ENCODE measurements around the gene SENP8. TPM values are rescaled to one million over a fixed set of nuclear protein-coding genes. Genes with fewer than 3 reads are reported as not detected.

Gene SENP8
- total and polyA plus RNA-seq, 2 of the 8 experiments (the other 6 are each of a cell fraction or from before 2014, with no cell fraction given), result 4.1 to 6.0 TPM

DNA sequence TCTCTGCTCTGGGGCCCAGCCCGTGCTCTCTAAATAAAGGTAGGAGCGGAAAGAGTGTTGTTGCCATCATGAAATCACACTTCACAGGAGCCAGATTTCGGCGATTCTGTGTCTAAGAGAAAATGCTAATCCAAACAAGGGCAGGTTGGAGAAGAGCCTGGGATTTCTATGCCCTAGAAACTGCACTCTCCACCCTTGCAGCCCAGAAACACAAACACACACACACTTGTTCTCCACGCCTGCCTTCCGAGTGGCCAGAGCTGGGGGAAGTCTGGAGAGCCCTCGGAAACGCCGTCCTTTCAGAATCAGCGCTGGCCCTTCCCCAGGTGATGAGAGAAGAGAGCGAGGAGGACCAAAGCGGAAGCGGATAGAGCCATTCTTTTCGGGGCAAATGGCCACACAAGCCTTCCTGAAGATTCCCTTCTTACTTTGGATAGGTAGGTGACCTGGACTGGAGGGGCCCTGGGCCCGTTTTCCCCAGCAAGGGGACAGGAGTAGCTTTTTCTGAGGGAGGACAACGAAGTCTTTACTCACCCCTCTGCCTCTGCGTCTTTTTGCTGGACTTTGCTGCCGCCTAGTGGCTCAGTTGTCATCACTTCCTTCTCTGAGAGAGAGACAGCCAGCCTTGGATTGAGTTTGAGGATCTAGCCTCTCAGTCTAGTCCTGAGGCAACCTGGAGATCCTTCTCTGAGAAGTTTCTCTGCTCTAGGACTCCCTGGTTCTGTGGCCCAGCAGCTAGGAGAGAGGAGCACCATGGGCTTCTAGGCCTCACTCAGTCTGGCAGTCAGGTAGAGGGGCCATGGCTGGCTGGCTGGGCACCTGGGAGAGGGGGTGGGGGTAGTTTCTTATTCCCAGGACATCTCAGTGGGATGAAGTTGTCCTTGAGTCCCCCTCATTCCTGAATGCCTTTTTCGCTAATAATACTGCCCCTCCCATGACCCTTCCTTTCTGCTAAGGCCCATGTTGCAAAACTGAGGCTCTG lies 37.7 kb downstream of the SENP8 start (continued):
- TF ChIP-seq BACH1 (IDR thresholded peaks at IDR 0.05; ENCODE audit: low read length), result no peak
- TF ChIP-seq, protein P1, sequence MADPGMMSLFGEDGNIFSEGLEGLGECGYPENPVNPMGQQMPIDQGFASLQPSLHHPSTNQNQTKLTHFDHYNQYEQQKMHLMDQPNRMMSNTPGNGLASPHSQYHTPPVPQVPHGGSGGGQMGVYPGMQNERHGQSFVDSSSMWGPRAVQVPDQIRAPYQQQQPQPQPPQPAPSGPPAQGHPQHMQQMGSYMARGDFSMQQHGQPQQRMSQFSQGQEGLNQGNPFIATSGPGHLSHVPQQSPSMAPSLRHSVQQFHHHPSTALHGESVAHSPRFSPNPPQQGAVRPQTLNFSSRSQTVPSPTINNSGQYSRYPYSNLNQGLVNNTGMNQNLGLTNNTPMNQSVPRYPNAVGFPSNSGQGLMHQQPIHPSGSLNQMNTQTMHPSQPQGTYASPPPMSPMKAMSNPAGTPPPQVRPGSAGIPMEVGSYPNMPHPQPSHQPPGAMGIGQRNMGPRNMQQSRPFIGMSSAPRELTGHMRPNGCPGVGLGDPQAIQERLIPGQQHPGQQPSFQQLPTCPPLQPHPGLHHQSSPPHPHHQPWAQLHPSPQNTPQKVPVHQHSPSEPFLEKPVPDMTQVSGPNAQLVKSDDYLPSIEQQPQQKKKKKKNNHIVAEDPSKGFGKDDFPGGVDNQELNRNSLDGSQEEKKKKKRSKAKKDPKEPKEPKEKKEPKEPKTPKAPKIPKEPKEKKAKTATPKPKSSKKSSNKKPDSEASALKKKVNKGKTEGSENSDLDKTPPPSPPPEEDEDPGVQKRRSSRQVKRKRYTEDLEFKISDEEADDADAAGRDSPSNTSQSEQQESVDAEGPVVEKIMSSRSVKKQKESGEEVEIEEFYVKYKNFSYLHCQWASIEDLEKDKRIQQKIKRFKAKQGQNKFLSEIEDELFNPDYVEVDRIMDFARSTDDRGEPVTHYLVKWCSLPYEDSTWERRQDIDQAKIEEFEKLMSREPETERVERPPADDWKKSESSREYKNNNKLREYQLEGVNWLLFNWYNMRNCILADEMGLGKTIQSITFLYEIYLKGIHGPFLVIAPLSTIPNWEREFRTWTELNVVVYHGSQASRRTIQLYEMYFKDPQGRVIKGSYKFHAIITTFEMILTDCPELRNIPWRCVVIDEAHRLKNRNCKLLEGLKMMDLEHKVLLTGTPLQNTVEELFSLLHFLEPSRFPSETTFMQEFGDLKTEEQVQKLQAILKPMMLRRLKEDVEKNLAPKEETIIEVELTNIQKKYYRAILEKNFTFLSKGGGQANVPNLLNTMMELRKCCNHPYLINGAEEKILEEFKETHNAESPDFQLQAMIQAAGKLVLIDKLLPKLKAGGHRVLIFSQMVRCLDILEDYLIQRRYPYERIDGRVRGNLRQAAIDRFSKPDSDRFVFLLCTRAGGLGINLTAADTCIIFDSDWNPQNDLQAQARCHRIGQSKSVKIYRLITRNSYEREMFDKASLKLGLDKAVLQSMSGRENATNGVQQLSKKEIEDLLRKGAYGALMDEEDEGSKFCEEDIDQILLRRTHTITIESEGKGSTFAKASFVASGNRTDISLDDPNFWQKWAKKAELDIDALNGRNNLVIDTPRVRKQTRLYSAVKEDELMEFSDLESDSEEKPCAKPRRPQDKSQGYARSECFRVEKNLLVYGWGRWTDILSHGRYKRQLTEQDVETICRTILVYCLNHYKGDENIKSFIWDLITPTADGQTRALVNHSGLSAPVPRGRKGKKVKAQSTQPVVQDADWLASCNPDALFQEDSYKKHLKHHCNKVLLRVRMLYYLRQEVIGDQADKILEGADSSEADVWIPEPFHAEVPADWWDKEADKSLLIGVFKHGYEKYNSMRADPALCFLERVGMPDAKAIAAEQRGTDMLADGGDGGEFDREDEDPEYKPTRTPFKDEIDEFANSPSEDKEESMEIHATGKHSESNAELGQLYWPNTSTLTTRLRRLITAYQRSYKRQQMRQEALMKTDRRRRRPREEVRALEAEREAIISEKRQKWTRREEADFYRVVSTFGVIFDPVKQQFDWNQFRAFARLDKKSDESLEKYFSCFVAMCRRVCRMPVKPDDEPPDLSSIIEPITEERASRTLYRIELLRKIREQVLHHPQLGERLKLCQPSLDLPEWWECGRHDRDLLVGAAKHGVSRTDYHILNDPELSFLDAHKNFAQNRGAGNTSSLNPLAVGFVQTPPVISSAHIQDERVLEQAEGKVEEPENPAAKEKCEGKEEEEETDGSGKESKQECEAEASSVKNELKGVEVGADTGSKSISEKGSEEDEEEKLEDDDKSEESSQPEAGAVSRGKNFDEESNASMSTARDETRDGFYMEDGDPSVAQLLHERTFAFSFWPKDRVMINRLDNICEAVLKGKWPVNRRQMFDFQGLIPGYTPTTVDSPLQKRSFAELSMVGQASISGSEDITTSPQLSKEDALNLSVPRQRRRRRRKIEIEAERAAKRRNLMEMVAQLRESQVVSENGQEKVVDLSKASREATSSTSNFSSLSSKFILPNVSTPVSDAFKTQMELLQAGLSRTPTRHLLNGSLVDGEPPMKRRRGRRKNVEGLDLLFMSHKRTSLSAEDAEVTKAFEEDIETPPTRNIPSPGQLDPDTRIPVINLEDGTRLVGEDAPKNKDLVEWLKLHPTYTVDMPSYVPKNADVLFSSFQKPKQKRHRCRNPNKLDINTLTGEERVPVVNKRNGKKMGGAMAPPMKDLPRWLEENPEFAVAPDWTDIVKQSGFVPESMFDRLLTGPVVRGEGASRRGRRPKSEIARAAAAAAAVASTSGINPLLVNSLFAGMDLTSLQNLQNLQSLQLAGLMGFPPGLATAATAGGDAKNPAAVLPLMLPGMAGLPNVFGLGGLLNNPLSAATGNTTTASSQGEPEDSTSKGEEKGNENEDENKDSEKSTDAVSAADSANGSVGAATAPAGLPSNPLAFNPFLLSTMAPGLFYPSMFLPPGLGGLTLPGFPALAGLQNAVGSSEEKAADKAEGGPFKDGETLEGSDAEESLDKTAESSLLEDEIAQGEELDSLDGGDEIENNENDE (IDR thresholded peaks at IDR 0.05; ENCODE audit: insufficient replicate concordance, low read length), result no peak
- no peak for TF ChIP-seq KDM5A (IDR thresholded peaks at IDR 0.05; ENCODE audit: low read length)
- no peak for TF ChIP-seq POLR2AphosphoS5 (IDR thresholded peaks at IDR 0.05; ENCODE audit: low read depth, low read length)
- no peak for TF ChIP-seq TEAD4 (IDR thresholded peaks at IDR 0.05; ENCODE audit: low read depth, low read length)
- TF ChIP-seq TCF12 (IDR thresholded peaks at IDR 0.05; ENCODE audit: low read depth, low read length), result no peak
- TF ChIP-seq POU5F1 (IDR thresholded peaks at IDR 0.05; ENCODE audit: low read depth, low read length), result no peak
